Neural progenitor cell (in vitro differentiated cells): ENCODE data around the gene SH3TC1.

Experiments
- CTCF ChIP-seq: fragments of 200-600 bp; sonication (generic); IDR thresholded peaks from 2 replicates; pipeline ENCODE4 v1.5.1; 2017; ENCODE audit warnings: antibody characterized with exemption, mild to moderate bottlenecking
- EZH2 ChIP-seq: fragments of 200-600 bp; sonication (generic); IDR thresholded peaks from 2 replicates; pipeline ENCODE4 v1.6.1; 2017; ENCODE audit warnings: antibody characterized with exemption, mild to moderate bottlenecking, moderate library complexity
- EZH2phosphoT487 ChIP-seq: fragments of 200-600 bp; sonication (generic); IDR thresholded peaks from 2 replicates; pipeline ENCODE4 v1.6.1; 2017; ENCODE audit warnings: antibody characterized with exemption

DNA sequence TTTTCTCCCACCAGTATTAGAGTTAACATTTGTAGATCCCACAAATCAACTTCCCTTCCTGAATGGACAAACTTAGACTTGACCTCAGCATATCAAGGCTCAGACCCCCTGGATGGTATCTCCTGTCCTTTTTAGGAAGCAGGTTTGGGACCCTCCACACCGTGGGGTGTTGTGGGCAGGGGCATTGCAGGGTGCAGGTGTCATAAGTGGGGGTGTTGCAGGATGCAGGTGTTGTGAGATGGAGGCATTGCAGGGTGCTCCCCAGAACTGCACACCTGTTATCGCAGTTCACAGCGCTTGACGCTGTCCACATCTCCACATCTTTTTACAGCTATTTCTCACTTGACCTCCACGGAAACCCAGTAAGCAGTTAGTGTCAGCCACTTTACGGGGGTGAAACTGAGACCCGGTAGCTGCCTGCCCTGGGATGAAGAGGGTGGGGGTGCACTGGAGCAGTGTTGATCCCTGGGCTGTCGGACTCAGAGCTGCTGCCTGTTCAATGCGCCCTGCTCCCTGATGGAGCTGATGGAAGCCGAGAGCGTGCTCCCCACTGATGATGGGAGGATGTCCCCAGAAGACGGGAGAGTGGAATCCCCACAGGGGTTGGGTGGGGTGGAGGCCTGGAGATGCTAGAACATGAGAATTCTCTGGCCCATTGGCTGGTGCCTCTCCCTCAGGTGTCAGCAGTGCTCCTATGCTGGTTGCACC lies 25.3 kb downstream of the SH3TC1 start:
- TF ChIP-seq CTCF, result no peak
- TF ChIP-seq EZH2, result no peak
- TF ChIP-seq EZH2phosphoT487, result no peak
